ENCODE results near the gene ELMOD2. TPM values are rescaled to one million over a fixed set of nuclear protein-coding genes. Genes with fewer than 3 reads are reported as not detected.

ELMOD2 gene
- total RNA-seq, 4 donors from 2014 or later, result 11.2 to 36.9 (median 17.0) TPM

DNA sequence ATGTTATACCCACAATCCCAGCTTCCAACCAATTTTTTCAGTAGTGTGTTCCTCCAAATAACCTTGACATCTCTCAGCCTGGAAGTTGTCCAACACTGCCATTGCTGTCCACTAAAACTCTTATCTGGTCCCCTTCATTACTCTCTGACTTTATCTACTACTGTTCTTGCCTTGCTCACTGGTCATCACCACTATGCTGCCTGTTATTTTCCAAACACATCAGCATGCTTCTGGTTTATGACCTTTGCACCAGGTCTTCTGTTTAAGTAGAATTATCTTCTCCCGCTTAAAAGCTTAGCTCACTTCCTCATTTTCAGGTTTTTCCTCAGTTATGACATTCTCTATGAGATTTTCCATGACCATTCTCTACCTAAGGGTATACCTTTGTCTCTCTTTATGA is 5.5 kb downstream of the ELMOD2 start:
- no peak overlapping the region for H3K27ac ChIP-seq
- intact Hi-C loops (cut with DNase I), result loop anchor here (10.0 kb wide), 1 partner anchor 325 kb away; no protein-coding TSS in a partner anchor

DNA sequence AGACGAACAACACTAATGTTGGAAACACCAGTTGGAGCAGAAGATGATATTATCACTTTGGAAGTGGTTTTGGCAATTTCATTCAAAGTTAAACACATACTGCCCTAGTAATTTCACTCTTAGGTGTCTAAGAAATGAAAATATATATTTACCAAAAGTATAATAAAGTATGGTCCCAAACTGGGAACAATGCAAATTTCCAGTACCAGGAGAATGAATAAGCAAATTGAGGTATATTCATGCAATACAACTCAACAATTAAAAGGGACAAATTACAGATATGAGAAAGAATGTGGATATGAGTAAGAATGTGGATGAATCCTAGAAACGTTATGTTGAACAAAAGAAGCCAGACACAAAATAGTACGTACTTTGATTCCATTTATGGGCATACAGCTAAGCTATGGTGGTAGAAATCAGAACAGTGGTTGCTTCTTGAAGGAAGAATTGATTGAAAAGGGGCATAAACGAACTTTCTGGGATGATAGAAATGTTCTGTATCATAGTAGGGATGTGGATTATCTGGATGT is 10.0 kb downstream of the ELMOD2 start:
- no peak for TF ChIP-seq POLR2A (IDR thresholded peaks at IDR 0.05)
- TF ChIP-seq, protein P1, sequence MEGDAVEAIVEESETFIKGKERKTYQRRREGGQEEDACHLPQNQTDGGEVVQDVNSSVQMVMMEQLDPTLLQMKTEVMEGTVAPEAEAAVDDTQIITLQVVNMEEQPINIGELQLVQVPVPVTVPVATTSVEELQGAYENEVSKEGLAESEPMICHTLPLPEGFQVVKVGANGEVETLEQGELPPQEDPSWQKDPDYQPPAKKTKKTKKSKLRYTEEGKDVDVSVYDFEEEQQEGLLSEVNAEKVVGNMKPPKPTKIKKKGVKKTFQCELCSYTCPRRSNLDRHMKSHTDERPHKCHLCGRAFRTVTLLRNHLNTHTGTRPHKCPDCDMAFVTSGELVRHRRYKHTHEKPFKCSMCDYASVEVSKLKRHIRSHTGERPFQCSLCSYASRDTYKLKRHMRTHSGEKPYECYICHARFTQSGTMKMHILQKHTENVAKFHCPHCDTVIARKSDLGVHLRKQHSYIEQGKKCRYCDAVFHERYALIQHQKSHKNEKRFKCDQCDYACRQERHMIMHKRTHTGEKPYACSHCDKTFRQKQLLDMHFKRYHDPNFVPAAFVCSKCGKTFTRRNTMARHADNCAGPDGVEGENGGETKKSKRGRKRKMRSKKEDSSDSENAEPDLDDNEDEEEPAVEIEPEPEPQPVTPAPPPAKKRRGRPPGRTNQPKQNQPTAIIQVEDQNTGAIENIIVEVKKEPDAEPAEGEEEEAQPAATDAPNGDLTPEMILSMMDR (IDR thresholded peaks at IDR 0.05), result no peak
- Histone ChIP-seq H3K9me3 (no peaks in the 10 kb centered on the region), H3K27me3 (no peaks in the 10 kb centered on the region), H3K4me3 (no peak overlapping the region), H3K27ac (no peak overlapping the region), H3K4me1 (no peaks in the 10 kb centered on the region), H3K36me3 (peaks cover 0 to 42% (median 0%) of the 10 kb centered on the region in 3 donors)
- intact Hi-C loops (cut with DNase I), result no loop called here
- no peak for DNase-seq
- WGBS, 2 donors, result 71 to 78% methylated on average over 4 of the region's 4 CpGs

More for the DNA sequence above, 5.5 kb downstream of the ELMOD2 start:
- DNase-seq, result no peak
- no peak for TF ChIP-seq POLR2A (IDR thresholded peaks at IDR 0.05)
- TF ChIP-seq, protein P1 (IDR thresholded peaks at IDR 0.05), result no peak
- Histone ChIP-seq H3K36me3 (peaks cover 0 to 25% (median 0%) of the 10 kb centered on the region in 3 donors), H3K4me1 (peaks cover 0 to 14% (median 4%) of the 10 kb centered on the region in 3 donors), H3K9me3 (no peaks in the 10 kb centered on the region), H3K27me3 (no peaks in the 10 kb centered on the region), H3K4me3 (no peak overlapping the region)
- 88 to 96% methylated on average over 1 of the region's 1 CpG for WGBS, 2 donors

DNA sequence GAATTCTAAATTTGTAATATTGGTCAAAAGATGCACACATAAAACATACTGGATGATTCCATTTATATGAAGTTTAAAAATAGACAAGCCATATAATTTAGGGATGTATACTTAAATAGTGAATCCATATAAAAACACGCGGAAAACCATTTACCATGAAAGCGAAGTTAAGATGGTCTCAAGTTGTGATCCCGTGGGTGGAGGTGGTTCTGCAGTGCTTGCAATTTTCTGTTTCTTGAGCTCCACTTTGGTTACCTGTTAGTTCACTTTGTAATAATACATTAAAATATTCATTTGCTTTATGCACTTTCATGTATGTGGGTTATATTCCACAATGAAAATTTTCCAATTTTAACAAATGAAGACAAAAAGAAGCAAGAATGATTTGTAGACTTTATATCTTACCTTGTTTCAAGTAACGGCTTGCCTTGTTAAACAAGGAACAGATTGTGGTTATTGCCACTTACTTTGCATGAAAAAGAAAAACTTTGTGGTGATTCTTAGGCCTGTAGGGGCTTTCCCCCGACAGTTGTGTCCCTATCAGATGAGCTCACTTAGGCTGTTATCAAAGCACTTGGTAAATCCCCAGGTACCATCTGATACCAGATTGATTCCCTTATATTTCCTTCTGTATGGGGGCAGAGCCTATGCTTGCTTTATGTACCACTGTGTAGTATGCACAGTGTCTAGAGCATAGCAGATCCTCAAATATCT is 32.6 kb downstream of the ELMOD2 start:
- DNase-seq, result no peak
- TF ChIP-seq, protein P1 (IDR thresholded peaks at IDR 0.05), result no peak
- TF ChIP-seq POLR2A (IDR thresholded peaks at IDR 0.05), result no peak
- intact Hi-C loops (cut with DNase I), result no loop called here
- Histone ChIP-seq H3K27me3 (no peaks in the 10 kb centered on the region), H3K4me3 (no peak overlapping the region), H3K36me3 (peaks cover 0 to 15% (median 0%) of the 10 kb centered on the region in 3 donors), H3K9me3 (no peaks in the 10 kb centered on the region), H3K27ac (no peak overlapping the region), H3K4me1 (no peaks in the 10 kb centered on the region)
- 70 to 73% methylated on average over 6 of the region's 6 CpGs for WGBS, 2 donors

DNA sequence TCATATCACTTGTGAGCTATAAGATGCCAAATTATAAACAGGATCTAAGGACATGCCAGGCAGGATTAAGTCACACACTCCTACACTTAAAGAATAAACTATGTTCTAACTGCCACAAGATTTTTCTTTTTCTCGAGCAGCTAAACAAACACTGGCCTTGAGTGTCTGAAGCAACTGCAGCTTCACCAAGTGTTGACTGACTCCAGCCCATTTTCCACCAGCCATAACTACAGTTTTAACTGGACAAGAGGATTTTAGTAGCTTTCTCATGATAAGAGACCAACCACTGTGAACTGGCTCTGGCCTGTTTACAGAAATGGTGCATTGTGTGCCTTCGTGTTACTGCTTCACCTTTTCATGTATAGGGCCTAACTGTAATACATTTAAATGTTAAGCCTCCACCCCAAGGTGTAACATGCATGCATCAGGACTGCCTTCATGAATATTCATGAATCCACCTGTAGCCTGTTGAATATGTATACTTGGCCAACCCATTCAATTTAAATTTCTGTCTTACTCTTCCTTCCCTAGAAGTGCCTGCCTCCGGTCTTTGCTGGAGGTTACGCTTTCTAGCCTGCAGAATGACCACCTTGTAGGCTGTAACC is 34.0 kb downstream of the ELMOD2 start:
- DNase-seq, result no peak
- Histone ChIP-seq H3K9me3 (no peaks in the 10 kb centered on the region), H3K27ac (no peak overlapping the region), H3K4me1 (no peaks in the 10 kb centered on the region), H3K36me3 (peaks cover 0 to 4% (median 0%) of the 10 kb centered on the region in 3 donors), H3K4me3 (no peak overlapping the region), H3K27me3 (no peaks in the 10 kb centered on the region)
- intact Hi-C loops (cut with DNase I), result no loop called here
- 65 to 90% methylated on average over 4 of the region's 4 CpGs for WGBS, 2 donors
- no peak for TF ChIP-seq POLR2A (IDR thresholded peaks at IDR 0.05)
- TF ChIP-seq, protein P1 (IDR thresholded peaks at IDR 0.05), result no peak

DNA sequence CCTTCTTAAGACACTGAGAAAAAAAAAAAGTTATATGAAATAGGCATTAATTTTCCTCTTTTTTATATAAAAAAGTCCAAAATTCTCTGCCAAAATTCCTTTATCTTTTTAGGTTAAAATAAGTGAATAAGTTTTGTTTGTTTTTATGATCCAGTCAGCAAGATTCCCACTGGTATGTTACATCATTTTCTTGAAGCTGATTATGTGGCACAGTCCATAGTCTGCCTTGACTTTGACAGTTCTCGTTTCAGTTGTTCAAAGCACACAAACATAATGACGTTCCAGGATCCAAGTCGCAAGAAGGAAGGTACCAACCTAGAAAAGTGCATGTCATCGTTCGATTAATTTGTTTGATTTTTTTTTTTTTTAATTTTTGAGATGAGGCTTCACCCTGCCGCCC is 35.7 kb downstream of the ELMOD2 start:
- TF ChIP-seq POLR2A (IDR thresholded peaks at IDR 0.05), result no peak
- TF ChIP-seq, protein P1 (IDR thresholded peaks at IDR 0.05), result no peak
- WGBS, 2 donors, result 82 to 86% methylated on average over 6 of the region's 6 CpGs
- H3K4me3 ChIP-seq, result no peak overlapping the region
- intact Hi-C loops (cut with DNase I), result no loop called here
- no peaks in the 10 kb centered on the region for H3K9me3 ChIP-seq
- no peaks in the 10 kb centered on the region for H3K27me3 ChIP-seq
- no peak overlapping the region for H3K27ac ChIP-seq
- H3K4me1 ChIP-seq, result no peaks in the 10 kb centered on the region
- no peak for DNase-seq
- no peaks in the 10 kb centered on the region for H3K36me3 ChIP-seq

Measured in esophagus squamous epithelium (tissue), 5 donors.